Activated CD8-positive, alpha-beta memory T cell treated with anti-CD3 and anti-CD28 coated beads, Interleukin-2, amount 50 U/mL, for 24 hours (primary cell): Measurements from ENCODE around the gene TUBB3.
"Not testable (repeated sequence)": the region's sequence is repeated elsewhere in the genome, so short reads cannot be mapped to it uniquely, and the experiment has no call there.

Experiments
- DNase-seq: peaks from one replicate; pipeline ENCODE4 v3.0.0-alpha.2; 2020; ENCODE audit errors: extremely low read depth

The TUBB3 gene

GRCh38 chr16:89918453-89919347, 4.4 kb upstream of the TUBB3 start, which contains the start of gene MC1R:
Gene MC1R (plus strand): TSS chr16:89918862. CDS start chr16:89919259, 397 bp downstream.
- DNase-seq, result no peak

DNA sequence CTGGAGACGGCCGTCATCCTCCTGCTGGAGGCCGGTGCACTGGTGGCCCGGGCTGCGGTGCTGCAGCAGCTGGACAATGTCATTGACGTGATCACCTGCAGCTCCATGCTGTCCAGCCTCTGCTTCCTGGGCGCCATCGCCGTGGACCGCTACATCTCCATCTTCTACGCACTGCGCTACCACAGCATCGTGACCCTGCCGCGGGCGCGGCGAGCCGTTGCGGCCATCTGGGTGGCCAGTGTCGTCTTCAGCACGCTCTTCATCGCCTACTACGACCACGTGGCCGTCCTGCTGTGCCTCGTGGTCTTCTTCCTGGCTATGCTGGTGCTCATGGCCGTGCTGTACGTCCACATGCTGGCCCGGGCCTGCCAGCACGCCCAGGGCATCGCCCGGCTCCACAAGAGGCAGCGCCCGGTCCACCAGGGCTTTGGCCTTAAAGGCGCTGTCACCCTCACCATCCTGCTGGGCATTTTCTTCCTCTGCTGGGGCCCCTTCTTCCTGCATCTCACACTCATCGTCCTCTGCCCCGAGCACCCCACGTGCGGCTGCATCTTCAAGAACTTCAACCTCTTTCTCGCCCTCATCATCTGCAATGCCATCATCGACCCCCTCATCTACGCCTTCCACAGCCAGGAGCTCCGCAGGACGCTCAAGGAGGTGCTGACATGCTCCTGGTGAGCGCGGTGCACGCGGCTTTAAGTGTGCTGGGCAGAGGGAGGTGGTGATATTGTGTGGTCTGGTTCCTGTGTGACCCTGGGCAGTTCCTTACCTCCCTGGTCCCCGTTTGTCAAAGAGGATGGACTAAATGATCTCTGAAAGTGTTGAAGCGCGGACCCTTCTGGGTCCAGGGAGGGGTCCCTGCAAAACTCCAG, 3.4 kb upstream of the TUBB3 start:
- DNase-seq, result no peak

GRCh38 chr16:89920723-89921122, 2.4 kb upstream of the TUBB3 start:
- no peak for DNase-seq

- no peak for DNase-seq
Observed at GRCh38 chr16:89921131-89921701, 1.9 kb upstream of the TUBB3 start.

GRCh38 chr16:89921702-89922476, 1.3 kb upstream of the TUBB3 start:
- no peak for DNase-seq

DNA sequence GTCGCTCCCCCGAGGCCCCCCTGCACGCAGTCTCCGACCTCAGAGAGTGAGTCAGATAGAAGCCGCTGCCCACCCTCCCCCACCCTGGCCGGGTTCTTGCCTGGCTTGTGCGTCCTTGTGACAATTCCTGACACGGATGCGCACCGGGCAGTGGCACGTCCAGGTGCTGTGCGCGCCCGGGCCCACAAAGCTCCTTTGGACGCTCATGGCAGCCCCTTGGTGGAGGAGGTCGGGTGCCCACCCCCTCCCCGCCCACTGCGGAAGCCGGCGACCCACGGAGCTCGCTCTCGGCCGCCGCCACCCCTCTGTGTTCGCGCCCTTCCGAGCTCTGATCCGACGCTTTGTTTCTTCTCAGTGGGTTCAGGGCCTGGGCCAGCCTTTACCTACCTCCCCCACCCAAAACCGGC, 662 bp upstream of the TUBB3 start:
- no peak for DNase-seq

DNA sequence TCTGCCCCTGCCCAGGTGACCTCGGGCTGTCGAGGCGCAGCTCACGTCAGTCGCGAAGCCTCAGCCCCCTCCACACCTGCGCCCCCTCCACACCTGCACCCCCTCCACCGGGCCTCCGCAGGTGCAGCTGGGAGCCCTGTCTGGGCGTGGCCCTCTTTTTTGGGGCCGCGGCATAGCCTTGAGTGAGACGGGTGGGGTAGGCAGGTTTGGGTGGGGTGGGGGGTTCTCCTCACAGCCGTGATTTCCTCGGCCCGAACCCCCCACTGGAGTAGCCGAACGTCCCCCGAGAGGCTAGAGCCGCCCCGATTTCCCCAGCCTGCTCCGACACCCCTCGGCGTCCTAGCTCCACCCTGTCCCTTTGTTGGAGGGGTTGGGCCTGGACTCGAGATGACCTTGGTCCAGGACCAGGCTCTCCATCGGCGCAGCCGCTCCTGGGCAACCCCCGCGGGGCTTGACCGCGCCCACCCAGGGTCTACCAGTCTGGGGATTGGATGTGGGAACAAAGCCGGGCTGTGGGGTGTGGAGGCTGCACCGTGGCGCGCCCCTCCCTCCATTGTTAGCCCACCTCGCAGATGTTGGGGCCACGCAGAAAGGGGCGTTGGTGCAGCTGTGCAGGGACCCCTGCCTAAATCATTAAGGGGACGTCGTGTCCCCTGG, 626 bp downstream of the TUBB3 start:
- no peak for DNase-seq

GRCh38 chr16:89924297-89924924, 1.3 kb downstream of the TUBB3 start:
- no peak for DNase-seq

DNA sequence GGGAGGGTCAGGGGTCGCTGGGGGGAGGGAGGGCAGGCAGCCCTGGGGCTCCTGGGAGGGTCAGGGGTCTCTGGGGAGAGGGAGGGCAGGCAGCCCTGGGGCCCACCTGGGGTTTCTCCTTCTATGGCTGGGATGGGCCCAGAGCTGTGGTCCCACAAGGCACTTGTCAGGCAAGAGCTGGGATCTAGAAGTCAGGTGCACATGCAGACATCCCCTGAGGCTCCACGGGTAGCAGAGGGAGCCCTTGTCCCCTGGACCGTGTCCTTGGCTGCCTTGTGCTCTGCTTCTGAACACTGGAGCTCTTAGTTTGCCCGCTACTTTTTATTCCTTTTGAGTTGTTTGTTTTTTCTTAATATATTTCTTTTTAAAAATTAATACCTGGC, 1.8 kb downstream of the TUBB3 start:
- no peak for DNase-seq

- DNase-seq, result no peak
Observed at GRCh38 chr16:89925596-89926079, 2.5 kb downstream of the TUBB3 start.

- DNase-seq, result no peak
Observed at GRCh38 chr16:89931305-89931896, 8.3 kb downstream of the TUBB3 start.

- DNase-seq, result no peak
Observed at GRCh38 chr16:89931964-89932363, 8.8 kb downstream of the TUBB3 start.

- DNase-seq, result not testable (repeated sequence)
Observed at GRCh38 chr16:89934019-89934418, 10.9 kb downstream of the TUBB3 start.

DNA sequence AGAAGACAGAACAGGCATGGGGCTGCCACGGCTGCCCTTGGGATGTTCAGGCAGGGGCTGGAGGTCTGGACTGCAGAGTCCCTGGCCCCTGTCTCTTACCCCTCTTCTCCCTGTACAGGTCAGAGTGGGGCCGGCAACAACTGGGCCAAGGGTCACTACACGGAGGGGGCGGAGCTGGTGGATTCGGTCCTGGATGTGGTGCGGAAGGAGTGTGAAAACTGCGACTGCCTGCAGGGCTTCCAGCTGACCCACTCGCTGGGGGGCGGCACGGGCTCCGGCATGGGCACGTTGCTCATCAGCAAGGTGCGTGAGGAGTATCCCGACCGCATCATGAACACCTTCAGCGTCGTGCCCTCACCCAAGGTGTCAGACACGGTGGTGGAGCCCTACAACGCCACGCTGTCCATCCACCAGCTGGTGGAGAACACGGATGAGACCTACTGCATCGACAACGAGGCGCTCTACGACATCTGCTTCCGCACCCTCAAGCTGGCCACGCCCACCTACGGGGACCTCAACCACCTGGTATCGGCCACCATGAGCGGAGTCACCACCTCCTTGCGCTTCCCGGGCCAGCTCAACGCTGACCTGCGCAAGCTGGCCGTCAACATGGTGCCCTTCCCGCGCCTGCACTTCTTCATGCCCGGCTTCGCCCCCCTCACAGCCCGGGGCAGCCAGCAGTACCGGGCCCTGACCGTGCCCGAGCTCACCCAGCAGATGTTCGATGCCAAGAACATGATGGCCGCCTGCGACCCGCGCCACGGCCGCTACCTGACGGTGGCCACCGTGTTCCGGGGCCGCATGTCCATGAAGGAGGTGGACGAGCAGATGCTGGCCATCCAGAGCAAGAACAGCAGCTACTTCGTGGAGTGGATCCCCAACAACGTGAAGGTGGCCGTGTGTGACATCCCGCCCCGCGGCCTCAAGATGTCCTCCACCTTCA, 11.7 kb downstream of the TUBB3 start:
- no peak for DNase-seq

DNA sequence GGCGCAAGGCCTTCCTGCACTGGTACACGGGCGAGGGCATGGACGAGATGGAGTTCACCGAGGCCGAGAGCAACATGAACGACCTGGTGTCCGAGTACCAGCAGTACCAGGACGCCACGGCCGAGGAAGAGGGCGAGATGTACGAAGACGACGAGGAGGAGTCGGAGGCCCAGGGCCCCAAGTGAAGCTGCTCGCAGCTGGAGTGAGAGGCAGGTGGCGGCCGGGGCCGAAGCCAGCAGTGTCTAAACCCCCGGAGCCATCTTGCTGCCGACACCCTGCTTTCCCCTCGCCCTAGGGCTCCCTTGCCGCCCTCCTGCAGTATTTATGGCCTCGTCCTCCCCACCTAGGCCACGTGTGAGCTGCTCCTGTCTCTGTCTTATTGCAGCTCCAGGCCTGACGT, 12.5 kb downstream of the TUBB3 start:
- not testable (repeated sequence) for DNase-seq

DNA sequence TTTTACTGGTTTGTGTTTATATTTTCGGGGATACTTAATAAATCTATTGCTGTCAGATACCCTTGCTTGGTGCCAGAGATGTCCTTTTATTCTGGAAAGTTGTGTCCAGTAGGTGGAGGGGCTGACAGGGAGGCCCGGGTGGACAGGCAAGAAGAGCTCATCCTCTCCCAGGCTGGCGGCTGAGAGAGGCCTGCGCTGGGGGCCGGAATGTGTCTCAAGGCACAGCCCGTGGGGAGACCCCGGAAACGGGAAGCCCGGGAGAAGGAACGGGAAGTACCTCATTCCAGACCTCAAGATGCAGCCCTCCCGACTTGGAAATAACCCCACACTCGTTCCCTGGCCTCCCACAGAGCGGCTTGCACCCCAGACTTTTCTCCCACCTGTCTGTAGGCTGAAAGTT, 12.9 kb downstream of the TUBB3 start:
- no peak for DNase-seq

- DNase-seq, result no peak
Observed at GRCh38 chr16:89936508-89936907, 13.4 kb downstream of the TUBB3 start.

- DNase-seq, result no peak
Observed at GRCh38 chr16:89936981-89937380, 13.8 kb downstream of the TUBB3 start.
